GM19397 (cell line): ENCODE results near the gene HOXA11.

Source experiments
- ATAC-seq: cut with Tn5 transposase; IDR thresholded peaks from one replicate; pipeline ENCODE4 v1.9.1; 2021; ENCODE audit warnings: mild to moderate bottlenecking, moderate library complexity; ENCODE audit not compliant: unreplicated experiment

Gene HOXA11

DNA sequence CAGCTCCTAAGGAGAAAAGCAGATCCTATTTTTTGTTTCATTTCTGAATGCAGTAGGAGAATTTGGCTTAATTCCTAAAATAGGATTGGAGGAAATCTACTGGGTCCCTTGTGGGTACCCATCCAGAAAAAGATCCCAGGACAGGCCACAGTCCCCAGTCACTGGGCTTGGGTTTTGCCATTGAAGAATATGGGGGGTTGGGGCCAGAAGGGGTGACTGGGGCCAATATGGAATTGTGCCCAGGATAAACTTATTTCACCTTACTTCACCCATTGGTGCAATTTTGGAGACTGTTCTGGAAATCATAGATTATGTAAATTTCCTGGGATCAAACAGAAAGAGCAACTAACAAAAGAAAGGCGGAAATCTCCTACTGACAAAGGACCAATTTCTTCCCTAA, 46.6 kb downstream of the HOXA11 start:
- ATAC-seq = no peak

DNA sequence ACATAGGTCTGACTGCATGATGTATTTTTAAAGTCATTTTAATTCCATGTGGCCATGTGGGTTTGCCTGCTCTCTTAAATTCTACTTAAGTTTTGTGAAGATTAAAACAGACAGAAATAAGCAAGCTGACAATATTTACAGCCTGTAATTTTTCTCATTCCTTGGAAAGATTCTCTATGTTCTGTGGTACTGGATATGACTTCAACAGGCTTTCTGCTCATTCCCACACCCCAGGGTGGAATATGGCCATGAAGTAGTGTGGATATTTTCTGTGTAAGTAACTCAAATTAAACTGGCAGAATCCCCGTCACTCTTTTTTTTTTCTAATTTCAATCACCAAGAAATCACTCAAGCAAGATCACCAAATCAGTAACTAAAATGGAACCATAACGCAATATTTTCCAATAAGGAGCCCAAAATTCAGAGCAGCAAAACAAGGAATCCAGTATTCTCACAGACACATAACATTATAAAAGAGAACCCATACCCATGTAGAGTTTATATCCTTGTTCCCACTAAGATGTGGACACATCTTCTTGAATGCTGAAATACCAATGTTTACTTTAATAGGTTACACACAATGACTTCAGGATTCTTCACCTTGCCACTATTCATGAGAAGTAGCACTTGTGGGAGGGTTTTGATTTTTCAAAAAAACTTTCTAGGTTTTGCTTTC, 47.3 kb downstream of the HOXA11 start:
- no peak for ATAC-seq

DNA sequence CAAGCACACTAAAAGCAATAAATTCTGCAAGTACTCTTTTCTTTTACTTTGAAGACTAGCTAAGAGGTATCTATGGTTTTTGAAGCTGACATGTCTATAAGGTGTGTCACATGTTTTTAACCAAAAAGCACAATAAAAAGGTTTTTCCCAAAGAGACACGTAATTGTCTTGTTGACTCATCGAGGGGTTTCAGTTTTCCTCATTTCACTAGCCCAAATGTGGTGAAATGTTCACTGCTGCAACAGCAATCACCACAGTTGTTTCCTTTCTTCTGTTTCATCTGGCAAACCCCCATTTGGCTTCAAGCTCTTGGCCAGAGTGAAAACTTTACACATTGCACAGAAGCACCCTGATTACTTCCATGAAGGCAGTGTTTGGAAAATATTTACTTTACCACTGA, 50.6 kb downstream of the HOXA11 start:
- no peak for ATAC-seq

DNA sequence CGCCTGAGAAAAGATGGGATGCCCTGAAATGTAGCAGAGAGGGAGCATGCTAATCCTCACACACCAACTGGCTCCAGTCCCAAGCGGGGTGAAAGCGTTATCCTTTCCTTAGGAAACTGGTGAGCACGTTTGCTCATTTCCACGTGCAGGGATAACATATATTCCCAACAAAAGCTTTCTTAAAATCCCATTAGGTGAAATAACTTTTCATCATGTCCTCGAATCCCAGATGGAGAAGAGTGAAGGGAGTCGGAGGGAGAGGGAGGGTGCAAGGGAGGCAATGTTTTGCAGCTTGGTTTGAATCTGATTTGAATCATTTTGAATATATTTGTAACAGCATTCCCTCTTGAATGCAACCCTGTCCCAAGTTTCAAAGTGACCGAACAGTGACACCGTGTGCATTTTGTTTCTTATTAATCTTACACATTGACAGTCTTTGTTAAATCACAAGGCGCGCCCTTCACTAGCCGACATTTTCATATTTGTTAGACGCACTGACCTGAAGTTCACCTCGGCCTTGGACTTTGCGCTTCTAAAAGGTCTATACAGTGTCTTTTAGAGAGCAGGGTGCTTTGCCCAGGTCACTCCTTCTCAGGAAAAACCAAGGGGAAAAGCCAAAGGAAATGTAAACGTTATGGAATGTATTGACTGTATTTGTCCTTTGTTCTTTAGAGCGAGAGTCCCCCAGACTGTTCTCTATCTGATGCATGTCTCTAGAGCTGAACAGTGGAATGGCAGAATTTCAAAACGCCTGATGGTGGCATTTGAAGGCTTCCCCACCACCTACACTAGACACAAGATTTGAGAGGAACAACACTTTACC, 51.4 kb downstream of the HOXA11 start:
- ATAC-seq = no peak

DNA sequence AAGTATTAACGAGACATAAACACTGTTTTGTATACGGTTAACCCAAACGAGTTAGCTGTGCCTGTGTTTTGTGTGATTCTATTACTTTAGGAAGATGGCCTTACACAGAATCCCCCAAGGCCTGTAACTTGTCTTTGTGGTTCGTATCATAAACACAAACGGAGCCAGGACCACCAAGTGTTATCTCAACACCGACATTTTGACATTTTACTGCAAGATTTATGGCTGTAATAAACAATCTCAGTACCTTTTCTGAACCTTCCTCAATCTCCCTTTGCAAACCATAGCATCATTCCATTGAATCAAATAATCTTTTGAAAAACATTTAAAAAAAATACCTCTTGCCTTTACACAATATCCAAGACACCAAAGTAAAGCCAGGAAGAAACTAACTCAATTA, 52.1 kb downstream of the HOXA11 start:
- no peak for ATAC-seq

DNA sequence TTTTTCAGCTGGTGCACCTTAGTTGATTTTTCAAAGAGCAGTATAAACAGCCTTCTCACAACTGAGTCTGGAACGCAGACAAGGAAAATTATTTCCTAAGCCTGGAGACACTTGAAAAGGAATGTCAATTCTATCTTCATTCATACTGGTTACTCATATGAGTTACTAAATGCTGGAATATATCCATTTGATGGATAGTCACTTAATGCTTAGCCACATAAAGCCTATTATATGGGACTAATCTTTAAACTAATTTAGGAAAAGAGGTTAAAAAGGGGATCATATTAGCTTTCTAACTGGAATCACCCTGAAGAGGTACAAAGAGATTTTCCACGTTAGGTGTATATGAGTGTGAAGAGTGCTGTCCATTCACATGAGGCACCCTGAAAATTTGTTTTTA, 52.8 kb downstream of the HOXA11 start:
- no peak for ATAC-seq

DNA sequence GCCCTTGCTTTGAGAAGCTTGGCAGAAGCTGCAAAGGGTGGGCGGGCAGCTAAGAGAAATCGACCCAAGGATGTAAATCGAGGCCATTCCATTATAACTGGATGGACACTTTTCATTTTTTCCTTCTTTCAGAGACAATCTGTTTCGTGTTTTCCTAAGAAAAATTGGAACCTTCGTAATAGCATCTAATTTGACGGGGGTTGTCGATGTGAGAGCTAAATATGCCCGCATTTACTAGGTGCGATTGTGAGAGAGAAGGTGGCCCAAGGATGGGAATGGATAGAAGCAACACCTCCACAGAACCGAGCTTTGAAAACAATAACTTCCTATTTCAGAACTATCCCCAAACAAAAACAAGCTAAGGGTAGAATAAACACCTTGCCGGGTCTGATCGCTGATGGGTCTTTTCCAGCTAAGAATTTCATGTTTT, 53.6 kb downstream of the HOXA11 start:
- ATAC-seq = no peak
